Ammon's horn (tissue), 1 donor: ENCODE data around the gene CACNB3.
A peak's percentile ranks its signal among the peaks of the same experiment; 100 is the strongest.
"Not testable (repeated sequence)": the region's sequence is repeated elsewhere in the genome, so short reads cannot be mapped to it uniquely, and the experiment has no call there.

ENCODE experiments used
- DNase-seq: peaks from one replicate; pipeline ENCODE4 v3.0.0-alpha.2; 2016; ENCODE audit warnings: low spot score

CACNB3 gene

DNA sequence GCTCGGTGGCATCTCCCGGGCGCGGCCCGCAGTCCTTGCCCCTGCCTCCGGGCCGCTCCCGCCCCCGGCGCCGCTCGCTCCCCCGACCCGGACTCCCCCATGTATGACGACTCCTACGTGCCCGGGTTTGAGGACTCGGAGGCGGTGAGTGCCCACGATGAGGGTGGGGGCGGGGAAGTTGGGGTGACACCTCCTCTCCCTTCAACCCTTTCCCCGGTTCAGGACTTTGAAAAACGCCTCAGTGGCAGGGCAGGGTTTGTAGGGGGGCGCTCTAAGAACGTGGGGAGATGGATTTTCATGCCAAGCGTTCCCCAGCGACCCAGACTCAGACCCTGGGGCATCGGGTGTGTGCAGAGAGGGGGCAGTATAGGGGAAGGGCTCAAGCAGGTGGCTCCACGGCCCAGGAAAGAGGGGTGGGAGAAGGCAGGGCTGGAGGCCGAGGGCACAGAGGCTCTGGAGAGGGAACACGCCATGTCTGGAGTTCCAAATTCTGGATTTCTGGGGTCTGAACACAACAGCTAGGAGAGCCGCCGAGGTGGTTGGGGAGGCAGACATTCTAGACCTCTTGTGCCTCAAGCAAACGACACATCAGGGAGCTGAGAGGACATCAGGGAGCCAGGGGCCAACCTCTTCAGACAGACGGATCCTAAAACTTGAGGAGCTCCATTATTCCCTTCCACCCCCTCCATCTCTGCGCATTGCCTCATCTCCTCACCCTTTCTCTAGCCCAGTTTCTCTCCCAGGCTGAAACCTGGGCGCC is 715 bp downstream of the CACNB3 start:
- no peak for DNase-seq

DNA sequence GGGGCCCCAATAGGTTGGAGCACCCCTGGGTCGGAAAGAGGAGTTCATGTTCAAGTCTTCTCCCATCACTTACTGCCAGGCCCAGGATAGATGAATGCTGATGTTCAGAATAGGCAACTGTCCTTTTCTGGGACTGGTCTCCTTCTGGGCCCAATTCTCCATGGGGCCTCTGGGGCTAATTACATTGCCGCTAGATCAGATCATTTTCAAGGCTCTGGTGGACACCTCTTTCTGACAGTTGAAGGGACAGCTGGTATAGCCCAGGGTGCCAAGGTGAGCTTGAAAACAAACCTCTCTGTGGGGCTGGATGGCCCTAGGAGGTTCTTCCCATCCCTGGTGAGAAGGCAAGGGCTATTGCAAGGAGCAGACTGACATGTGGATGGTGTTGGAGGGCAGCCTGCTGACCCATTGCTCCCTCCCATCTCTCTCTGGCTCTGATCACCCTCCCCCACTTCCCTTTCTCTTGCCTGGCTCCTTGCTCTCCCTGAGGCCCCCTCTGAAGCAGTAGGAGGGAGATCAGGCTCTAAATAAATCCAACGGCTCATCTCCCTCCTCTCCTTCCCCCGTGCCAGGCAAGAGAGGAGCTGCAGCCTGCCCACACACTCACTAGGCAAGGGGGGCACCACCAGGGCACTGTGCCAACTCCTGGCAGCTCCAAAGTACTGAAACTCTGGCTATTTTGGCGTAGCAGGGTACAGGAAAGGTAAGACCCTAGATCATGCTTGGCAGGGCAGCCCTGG is 1.9 kb downstream of the CACNB3 start:
- DNase-seq = no peak

DNA sequence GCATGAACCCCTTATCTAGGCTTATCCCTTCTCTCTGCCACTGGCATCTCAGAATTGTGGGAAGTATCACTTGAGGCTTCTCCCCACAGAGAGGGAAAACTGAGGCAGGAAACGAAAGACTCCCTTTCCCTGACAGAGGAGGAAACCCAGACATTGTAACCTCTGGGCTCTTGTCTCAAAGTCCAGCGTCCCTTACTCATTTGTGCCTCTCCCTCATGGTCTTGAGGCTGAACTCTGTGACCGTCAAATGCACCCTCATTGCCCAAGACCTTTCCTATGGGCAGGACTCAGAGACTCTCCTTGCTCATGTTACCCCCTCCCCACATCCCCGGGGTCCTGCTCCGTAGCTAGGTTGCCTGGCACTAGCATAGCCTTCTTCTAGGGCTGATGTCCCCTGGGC is 3.8 kb downstream of the CACNB3 start:
- DNase-seq = no peak

DNA sequence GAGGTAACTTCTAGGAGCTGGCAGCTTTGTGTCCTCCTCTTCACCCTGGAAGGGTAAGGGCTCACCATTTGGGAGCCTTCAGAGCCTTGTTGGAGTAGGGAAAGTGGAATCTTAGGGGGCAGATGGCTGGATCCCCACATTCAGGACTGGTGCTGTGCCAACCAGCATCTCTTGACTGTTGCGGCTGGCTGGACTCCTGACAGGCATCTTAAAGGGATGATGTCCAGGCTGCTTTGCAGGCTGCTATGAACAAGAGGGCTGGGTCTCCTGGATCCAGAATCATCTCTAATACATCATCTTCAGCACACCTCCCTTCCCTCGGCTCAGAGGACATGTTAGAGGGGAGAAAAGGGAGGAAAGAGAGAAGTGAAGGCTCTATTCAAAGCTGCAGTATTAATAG is 4.4 kb downstream of the CACNB3 start:
- DNase-seq = no peak

DNA sequence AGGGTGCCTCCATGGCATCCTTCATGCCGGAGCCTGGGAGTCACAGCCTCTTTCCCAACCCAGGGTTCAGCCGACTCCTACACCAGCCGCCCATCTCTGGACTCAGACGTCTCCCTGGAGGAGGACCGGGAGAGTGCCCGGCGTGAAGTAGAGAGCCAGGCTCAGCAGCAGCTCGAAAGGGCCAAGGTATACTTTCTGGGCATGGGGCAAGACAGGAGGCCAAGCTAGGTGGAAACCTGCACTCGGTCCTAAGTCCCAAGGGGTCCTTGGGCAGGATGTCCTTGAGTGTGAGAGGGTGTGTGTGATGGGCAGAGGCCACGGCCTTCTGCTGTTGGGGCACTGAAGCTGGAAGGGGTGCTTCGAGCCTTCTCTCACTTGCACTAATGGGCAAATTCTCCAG is 5.0 kb downstream of the CACNB3 start:
- DNase-seq = no peak

DNA sequence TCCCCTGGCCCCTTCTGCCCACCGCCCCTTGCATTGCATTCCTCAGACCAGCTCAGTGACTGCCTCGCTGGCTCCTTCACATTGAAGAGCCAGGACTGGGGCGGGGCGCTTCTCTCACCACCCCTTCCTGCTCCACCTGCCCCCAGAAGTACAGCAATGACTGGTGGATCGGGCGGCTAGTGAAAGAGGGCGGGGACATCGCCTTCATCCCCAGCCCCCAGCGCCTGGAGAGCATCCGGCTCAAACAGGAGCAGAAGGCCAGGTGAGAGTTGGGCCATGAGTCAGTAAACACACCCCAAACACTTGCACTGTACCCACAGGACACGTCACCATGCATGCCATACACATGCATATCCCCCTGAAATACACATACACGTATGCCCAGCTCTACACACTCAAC is 5.8 kb downstream of the CACNB3 start:
- no peak for DNase-seq

DNA sequence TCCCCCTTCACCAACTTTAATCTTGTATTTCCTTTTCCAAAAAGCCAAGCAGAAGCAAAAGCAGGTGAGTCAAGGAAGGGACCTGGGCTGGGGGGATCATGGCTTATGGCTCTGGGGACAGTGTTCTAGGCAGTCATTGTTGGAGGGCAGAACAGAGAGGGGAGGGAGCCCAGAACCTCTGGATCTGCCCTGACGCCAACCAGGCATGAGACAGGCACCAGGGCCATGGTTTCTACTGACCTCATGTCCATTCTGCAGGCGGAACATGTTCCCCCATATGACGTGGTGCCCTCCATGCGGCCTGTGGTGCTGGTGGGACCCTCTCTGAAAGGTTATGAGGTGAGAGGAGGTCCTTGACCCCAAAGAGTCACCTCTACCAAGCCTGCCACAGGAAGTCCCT is 6.6 kb downstream of the CACNB3 start:
- no peak for DNase-seq

DNA sequence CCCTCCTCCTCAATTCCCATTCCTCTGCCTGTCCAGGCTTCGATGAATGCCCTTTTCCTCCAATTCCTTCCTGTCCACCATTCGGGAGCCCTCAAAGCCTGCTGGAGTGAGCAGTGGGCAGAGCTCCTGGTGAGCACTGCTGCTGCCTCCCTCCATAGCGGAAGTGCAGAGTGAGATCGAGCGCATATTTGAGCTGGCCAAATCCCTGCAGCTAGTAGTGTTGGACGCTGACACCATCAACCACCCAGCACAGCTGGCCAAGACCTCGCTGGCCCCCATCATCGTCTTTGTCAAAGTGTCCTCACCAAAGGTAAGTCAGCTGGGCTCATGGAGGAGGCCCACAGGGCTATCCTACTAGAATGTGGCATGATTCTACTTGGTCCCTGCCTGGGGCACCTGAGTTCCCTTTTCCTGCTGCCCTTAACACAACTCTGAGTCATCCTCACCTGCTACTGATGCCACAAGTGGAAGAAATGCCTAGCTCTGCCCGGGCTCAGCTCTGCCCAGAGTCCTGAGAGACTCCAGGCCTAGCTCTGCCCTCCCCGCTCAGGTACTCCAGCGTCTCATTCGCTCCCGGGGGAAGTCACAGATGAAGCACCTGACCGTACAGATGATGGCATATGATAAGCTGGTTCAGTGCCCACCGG is 8.0 kb downstream of the CACNB3 start:
- DNase-seq = no peak

DNA sequence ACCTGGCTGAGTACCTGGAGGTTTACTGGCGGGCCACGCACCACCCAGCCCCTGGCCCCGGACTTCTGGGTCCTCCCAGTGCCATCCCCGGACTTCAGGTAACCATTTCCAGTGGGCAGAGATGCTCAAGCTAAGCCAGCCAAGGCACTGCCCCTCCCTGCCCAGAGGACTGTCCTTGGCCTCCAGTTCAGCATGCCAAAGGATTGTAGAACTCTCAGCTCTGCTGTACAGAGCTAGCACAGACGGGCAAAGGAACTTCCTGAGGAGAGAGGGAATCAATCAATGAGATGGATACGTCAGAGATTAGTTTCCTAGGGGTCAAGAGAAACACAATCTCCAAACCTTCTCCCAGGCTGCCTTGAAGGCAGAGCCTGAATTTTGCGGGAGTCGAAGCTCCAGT is 8.7 kb downstream of the CACNB3 start:
- DNase-seq = no peak

DNA sequence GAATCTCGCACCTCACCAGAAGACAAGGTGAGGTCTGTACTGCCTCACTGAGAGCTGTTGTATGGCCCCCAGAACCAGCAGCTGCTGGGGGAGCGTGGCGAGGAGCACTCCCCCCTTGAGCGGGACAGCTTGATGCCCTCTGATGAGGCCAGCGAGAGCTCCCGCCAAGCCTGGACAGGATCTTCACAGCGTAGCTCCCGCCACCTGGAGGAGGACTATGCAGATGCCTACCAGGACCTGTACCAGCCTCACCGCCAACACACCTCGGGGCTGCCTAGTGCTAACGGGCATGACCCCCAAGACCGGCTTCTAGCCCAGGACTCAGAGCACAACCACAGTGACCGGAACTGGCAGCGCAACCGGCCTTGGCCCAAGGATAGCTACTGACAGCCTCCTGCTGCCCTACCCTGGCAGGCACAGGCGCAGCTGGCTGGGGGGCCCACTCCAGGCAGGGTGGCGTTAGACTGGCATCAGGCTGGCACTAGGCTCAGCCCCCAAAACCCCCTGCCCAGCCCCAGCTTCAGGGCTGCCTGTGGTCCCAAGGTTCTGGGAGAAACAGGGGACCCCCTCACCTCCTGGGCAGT is 9.3 kb downstream of the CACNB3 start:
- no peak for DNase-seq

DNA sequence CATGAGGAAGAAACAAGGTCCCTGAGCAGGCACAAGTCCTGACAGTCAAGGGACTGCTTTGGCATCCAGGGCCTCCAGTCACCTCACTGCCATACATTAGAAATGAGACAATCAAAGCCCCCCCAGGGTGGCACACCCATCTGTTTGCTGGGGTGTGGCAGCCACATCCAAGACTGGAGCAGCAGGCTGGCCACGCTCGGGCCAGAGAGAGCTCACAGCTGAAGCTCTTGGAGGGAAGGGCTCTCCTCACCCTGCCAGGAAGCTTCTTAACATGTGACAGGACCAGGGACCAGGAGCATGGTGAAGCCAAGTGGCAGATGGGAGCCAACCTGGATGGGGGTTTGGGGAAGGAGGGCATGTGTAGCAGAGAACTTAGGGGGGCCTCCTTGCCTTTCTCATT is 10.0 kb downstream of the CACNB3 start:
- DNase-seq = no peak

DNA sequence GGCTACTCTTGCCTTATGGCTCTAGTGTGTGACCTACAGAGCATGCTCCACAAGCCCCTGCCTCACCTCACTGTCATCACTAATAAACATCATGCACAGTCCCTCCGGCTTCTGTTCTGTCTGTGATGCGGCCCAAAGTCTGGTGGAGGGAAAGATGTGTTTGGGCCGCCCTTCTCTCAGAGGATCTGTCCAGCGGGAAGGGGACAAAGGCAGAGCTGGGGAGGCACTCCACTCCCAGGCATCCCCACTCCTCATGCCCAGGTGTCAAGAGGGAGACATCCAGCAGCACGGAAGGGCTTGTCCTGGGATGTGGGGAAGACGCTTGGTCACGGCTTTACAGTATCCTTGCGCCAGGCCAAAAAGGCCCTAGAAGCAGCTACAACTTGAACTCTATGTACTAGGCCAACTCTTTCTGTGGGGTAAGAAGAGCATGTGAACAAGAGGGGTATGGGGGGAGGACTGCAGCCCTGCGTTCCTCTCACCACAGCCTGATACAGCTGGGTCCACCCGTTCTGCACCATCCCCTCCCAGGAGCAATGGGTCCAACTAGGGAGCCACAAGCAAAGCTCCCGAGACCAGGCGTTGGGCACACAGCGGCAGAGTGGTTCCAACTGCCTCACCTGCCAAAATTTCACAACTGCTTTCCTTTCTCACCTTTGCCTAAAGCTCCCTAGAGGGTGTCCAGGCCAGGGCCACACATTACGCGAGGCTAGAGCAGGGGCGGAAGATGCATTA is 10.7 kb downstream of the CACNB3 start:
- no peak for DNase-seq

DNA sequence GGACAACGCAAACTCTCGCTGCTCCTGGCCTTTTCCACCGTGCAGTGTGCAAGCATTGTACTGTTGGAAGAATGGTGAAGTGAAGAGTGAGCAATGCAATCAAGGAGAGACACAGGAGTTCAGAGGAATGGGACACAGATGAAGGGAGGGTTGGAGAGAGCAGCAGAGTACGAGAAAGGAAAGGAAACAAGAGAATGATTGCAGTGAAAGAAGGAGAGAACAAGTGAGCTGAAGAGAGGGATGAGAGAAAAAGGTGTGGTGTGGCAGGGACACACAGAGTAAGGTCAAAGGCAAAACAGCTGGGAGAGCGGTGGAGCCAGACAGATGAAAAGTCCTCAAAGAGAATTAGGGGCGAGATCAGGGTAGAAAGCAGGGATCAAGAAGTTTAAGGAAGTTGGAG is 13.0 kb downstream of the CACNB3 start:
- no peak for DNase-seq

DNA sequence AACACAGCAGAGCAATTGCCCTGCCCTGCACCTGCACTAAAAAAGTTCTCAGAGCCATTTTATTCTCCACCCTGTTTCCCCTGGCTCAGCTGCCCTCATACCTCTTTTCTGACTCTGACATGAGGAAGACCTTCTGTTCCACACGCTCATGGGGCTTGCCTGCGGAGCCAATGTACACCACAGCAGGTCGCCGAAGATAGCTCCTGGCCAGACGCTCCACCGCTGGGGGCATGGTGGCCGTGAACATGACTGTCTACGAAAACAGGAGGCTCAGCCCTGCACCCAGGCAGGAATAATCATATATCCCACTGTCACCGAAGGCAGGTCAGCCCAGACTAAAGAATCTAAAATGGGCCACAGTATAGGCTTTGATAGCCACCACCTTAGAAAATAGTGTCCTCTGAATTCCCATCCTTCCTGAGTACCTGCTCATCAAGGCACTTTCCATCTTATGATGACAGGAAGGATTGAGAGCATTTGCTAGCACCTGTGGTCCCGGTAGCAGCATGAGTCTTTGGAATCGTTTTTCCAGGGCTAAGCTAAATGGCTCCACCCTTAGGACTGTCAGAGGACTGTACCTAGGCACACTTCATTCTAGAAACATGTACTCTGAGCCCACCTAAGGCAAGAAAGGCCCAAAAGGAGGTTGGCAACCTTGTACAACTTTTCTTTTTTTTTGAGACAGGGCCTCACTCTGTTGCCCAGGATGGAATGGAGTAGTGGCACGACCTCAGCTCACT is 14.2 kb downstream of the CACNB3 start:
- DNase-seq = no peak

DNA sequence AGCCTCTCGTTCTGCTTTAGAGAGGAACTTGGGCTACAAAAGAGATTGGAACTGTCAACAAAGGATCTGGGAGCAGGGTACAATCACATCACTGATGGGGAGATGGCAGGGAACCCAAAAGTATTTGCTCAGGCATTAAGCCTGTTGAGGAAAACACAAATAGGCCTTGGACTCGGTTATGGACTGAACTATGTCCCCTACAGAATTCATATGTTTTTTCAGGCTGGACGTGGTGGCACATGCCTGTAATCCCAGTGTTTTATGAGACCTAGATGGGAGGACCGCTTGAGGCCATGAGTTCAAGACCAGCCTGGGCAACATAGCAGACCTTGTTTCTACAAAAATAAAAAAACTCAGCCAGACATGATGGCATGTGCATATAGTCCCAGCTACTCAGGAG is 19.8 kb downstream of the CACNB3 start:
- no peak for DNase-seq

DNA sequence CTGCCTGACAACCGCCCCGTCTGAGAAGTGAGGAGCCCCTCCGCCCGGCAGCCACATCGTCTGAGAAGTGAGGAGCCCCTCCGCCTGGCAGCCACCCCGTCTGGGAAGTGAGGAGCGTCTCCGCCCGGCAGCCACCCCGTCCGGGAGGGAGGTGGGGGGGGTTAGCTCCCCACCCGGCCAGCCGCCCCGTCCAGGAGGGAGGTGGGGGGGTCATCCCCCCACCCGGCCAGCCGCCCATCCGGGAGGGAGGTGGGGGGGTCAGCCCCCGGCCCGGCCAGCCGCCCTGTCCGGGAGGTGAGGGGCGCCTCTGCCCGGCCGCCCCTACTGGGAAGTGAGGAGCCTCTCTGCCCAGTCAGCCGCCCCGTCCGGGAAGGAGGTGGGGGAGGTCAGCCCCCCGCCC is 23.7 kb downstream of the CACNB3 start:
- not testable (repeated sequence) for DNase-seq

DNA sequence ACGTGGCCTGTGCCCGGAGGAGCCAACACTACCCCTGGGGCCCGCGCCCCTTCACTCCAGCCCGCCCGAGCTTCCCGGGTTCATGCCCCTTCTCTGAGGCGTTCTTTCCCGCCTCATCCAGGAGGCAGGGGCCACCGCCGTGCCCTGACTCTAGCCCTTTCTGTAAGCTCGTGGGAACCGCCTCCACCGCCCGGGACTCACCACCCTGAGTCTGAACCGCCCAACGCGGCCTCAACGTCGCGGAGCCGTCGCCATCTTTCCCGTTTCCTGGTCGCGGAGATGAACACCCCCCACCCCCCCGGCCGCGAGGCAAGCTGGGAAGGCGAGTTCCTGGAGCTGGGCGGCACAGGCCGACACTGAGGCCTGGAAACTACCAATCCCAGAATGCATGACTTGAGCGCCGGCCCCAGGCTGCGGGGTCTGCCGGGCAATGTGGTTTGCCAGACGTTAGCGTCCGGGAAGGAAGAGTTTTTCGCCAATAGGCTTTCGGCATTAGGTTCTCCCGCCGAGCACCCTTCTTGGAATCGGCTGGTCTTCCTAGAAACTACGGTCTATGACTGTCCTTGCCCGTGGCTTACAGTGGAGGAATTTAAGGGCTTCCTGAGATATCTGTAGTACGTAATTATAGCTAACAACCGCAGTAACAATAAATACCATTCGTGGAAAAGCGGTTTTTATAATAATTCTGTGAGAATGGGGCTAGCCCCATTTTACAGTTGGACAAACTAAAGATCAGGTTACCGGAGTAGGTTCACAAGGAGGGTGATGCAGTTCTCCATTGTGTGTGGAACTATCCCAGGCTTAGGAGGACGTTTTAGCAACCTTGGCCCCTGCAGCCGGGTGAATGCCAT is 33.8 kb downstream of the CACNB3 start, which contains the start of gene DDX23:
Gene DDX23, minus strand, starts transcription at position 281 of the 851 bp plus-strand sequence. CDS start 6,381 bp downstream, outside the sequence.
- DNase-seq = peak; percentile 98

DNA sequence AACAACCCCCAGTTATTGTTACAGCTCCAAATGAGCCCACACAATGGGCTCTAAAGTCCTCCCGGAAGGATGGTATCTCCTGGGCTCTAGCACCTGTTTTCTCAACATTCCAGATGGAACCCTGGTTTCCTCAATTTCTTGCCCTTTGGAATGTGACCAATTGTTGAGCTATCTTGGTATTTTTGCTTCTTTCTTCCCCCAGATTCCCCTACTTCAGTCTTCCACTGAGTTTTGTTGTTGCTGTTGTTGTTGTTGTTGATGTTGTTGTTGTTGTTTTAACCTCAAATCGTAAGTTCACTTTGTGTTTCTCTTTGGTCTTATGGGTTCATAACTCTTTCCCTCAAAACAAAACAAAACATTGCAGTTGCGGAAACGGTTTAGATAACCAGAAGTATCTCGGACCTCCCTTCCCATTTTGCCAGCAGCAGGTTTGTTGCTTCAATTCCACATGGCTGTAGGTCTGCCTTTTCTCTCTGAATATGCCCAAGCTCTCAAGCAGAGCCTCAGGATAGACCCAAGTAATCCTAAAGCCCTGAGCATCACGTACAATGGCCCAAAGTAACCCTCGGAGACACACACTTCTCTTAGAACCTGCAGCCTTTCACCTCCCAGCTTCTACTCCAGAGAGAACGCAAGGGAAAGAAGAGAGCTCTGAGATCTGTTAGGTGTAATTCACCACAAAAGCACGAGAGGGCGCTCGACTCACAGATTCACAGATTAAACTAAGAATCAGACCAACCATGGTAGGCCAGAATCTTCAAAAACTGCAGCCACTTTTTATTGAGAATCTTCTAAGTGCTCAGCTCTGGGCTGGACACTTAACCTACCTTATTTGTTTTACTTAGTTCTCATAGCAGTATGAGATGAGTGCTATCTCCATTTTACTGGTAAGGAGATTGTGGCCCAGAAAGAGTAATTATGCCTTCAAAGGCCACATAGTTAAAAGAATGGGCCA is 34.7 kb downstream of the CACNB3 start:
- peak; percentile 93 for DNase-seq

DNA sequence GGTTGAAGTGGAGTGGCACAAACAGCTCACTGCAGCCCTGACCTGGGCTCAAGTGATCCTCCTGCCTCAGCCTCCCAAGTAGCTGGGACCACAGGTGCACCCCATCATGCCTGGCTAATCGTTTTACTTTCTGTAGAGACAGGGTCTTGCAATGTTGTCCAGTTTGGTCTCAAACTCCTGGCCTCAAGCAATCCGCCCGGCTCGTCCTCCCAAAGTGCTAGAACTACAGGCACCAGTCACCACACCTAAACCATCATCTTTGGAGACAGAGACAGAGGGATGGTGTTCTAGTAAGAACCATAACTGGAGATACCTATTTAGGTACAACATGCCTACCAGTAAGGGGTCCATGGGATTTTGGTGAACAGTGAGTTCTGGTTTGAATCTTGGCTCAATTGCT is 36.2 kb downstream of the CACNB3 start:
- DNase-seq = no peak
